BLaER1 treated with 17β-estradiol and CSF1 and Interleukin-3, amounts not matched to agents 10 nM and 100 nM (cell line): ENCODE results near the gene SGCE.

Experiments used
- H3K27ac ChIP-seq, 11 experiments: shearing (Covaris generic); formaldehyde crosslinking; 2 replicates each; pipeline ENCODE4 v1.8.1; 2022
- H3K27me3 ChIP-seq, 11 experiments: shearing (Covaris generic); formaldehyde crosslinking; 2 replicates each; pipeline ENCODE4 v1.8.1; 2022
- H3K36me3 ChIP-seq, 11 experiments: shearing (Covaris generic); formaldehyde crosslinking; 2 replicates each; pipeline ENCODE4 v1.8.1; 2022
- H3K4me1 ChIP-seq, 10 experiments: shearing (Covaris generic); formaldehyde crosslinking; 2 replicates each; pipeline ENCODE4 v1.8.1; 2022
- H3K4me2 ChIP-seq, 11 experiments: shearing (Covaris generic); formaldehyde crosslinking; 2 replicates each; pipeline ENCODE4 v1.8.1; 2022
- H3K4me3 ChIP-seq, 10 experiments: shearing (Covaris generic); formaldehyde crosslinking; 2 replicates each; pipeline ENCODE4 v1.8.1; 2022
- H3K9ac ChIP-seq, 11 experiments: shearing (Covaris generic); formaldehyde crosslinking; 2 replicates each; pipeline ENCODE4 v1.8.1; 2022
- H3K9me3 ChIP-seq, 11 experiments: shearing (Covaris generic); formaldehyde crosslinking; replicated peaks in 1 of 11; 2 replicates each; pipeline ENCODE4 v1.8.1; 2022
- H4K20me1 ChIP-seq, 11 experiments: shearing (Covaris generic); formaldehyde crosslinking; 2 replicates each; pipeline ENCODE4 v1.8.1; 2022
- Cebpa-rat ChIP-seq, 11 experiments: shearing (Covaris generic); IDR thresholded peaks; 2 replicates each; pipeline ENCODE4 v1.8.1; 2022

The SGCE gene

DNA sequence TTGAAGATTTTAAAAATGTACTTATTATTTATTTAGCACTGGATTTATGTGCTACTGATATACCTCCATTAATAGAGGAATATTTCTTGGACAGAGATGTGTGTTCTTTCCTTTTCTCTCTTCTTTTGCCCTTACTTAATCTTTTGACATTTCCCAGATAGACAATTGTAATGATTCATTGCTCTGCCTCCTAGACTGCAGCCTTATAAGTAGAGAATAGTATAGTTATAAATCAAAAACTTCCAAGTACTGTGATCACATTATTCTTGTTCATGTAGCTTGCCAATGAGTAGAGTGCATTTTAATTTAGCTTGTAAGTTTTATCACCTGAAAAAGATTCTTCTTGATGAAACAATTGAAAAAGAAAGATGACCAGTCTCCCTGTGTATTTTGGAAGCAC is 98.7 kb downstream of the SGCE start:
- H3K9ac ChIP-seq: no peak overlapping the region
- peaks cover 0 to 23% (median 17%) of the 10 kb centered on the region in 10 experiments; a peak in 15 of 20 replicates for H3K4me1 ChIP-seq
- no peak overlapping the region for H3K4me3 ChIP-seq
- H3K4me2 ChIP-seq: no peak overlapping the region
- peak overlapping the region in 3 of 11 experiments; percentile 7 to 55 (median 10); a peak in 4 of 22 replicates for H3K27ac ChIP-seq
- H3K9me3 ChIP-seq: no peaks in the 10 kb centered on the region
- no peaks in the 10 kb centered on the region for H3K27me3 ChIP-seq
- TF ChIP-seq Cebpa-rat (IDR thresholded peaks at IDR 0.05): no peak
- H3K36me3 ChIP-seq: peaks cover 29 to 82% (median 44%) of the 10 kb centered on the region in 11 experiments
- H4K20me1 ChIP-seq: no peaks in the 10 kb centered on the region

DNA sequence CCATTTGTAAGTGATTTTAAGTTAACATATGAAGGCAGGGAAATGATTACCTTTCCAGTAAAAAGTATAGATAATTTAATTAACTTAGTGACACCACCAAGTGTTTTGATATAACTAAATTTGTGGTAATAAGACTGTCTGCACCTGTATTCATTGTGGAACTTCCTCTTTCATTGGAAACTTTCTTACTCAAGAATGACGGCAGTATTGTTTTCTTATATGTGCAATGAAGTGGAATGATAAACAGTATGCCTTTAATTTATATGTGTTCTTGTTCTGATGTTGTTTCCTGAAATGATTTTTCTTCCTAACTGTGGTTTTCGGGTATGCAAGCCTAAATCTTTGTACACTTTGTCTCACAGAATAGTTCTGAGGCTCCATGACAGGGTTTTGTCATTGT is 99.9 kb downstream of the SGCE start:
- Histone ChIP-seq H3K27me3 (no peaks in the 10 kb centered on the region), H3K4me1 (peaks cover 0 to 18% (median 12%) of the 10 kb centered on the region in 10 experiments; a peak in 12 of 20 replicates), H3K27ac (peak overlapping the region in 6 of 11 experiments; percentile 11 to 74 (median 48); a peak in 10 of 22 replicates), H3K9ac (no peak overlapping the region), H4K20me1 (no peaks in the 10 kb centered on the region), H3K36me3 (peaks cover 33 to 91% (median 56%) of the 10 kb centered on the region in 11 experiments), H3K9me3 (no peaks in the 10 kb centered on the region), H3K4me2 (peak overlapping the region in 7 of 11 experiments; percentile 2 to 71 (median 32); a peak in 10 of 22 replicates), H3K4me3 (no peak overlapping the region; a peak in 1 of 20 replicates)
- no peak for TF ChIP-seq Cebpa-rat (IDR thresholded peaks at IDR 0.05)

DNA sequence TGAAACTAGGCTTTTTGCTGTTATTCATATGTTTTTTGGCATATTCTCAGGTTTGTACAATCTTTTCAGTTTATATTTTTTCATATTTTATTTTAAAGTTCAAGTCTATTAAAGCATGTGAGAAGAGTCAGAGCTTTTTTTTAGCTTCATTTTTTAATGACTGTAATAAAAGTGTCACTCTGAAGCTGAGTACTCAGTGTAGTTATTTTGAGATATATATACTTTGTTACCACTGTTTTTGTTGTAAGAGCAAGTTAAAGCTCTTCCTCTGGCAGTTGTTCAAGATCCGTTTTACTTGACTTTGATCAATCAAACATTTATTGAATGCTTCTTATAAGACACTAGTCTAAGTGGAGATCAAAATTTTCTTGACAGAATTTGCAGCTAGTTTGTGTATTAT is 108.8 kb downstream of the SGCE start:
- H3K27ac ChIP-seq: no peak overlapping the region
- no peak for TF ChIP-seq Cebpa-rat (IDR thresholded peaks at IDR 0.05)
- H4K20me1 ChIP-seq: no peaks in the 10 kb centered on the region
- H3K9ac ChIP-seq: no peak overlapping the region
- no peaks in the 10 kb centered on the region for H3K27me3 ChIP-seq
- no peak overlapping the region for H3K4me3 ChIP-seq
- peaks cover 0 to 61% (median 33%) of the 10 kb centered on the region in 11 experiments; a peak in 21 of 22 replicates for H3K36me3 ChIP-seq
- peak overlapping the region in 5 of 11 experiments; percentile 6 to 46 (median 13); a peak in 7 of 22 replicates for H3K4me2 ChIP-seq
- H3K9me3 ChIP-seq: no peaks in the 10 kb centered on the region
- peaks cover 0 to 22% (median 6%) of the 10 kb centered on the region in 10 experiments; a peak in 8 of 20 replicates for H3K4me1 ChIP-seq

DNA sequence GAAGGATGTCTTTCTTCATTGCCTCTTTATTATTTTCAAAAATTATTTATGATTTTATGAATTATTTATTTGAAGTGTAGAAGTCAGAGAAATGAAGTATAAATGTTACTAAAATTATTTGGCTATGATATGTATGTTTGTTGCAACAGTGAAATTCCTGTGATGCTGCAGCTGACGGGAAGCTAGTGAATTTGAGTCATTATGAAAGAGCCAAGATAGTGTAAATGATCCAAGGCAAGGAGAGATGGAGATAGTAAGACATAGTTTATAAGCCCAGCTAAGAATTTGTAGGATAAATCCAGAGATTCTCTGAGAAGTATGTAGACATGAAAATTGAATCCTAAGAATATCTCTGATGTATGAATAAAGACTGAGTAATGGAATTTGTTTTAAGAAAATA is 115.5 kb downstream of the SGCE start:
- no peaks in the 10 kb centered on the region for H3K27me3 ChIP-seq
- H3K4me1 ChIP-seq: no peaks in the 10 kb centered on the region
- H3K27ac ChIP-seq: no peak overlapping the region
- H3K9me3 ChIP-seq: no peaks in the 10 kb centered on the region
- H3K4me2 ChIP-seq: no peak overlapping the region
- H3K9ac ChIP-seq: no peak overlapping the region
- H3K36me3 ChIP-seq: peaks cover 34 to 85% (median 51%) of the 10 kb centered on the region in 11 experiments
- no peaks in the 10 kb centered on the region for H4K20me1 ChIP-seq
- TF ChIP-seq Cebpa-rat (IDR thresholded peaks at IDR 0.05): no peak
- no peak overlapping the region for H3K4me3 ChIP-seq
